ENCODE measurements around the gene RPAP2.

RPAP2 gene

DNA sequence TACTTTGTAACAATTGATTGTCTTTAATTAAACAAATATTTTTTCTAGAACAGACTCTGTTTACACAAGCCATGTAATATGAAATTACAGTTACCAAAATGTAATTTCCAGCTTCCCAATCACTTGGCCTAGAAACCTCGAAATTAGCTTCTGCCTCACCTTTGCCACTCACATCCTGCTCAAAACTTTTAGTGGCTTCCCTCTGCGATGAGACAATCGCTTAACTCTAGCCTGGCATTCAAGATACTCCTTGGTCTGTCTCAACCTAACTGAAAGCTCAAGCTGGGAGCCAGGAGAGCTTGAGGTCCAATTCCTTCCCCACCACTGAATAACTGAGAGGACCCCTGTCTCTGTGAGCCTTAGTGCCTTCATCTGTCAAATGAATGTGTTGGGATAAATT is 145.0 kb downstream of the RPAP2 start:
- H3K27me3 ChIP-seq, result no peaks in the 10 kb centered on the region
- H3K27ac ChIP-seq, result no peak overlapping the region
- TF ChIP-seq, protein P1, sequence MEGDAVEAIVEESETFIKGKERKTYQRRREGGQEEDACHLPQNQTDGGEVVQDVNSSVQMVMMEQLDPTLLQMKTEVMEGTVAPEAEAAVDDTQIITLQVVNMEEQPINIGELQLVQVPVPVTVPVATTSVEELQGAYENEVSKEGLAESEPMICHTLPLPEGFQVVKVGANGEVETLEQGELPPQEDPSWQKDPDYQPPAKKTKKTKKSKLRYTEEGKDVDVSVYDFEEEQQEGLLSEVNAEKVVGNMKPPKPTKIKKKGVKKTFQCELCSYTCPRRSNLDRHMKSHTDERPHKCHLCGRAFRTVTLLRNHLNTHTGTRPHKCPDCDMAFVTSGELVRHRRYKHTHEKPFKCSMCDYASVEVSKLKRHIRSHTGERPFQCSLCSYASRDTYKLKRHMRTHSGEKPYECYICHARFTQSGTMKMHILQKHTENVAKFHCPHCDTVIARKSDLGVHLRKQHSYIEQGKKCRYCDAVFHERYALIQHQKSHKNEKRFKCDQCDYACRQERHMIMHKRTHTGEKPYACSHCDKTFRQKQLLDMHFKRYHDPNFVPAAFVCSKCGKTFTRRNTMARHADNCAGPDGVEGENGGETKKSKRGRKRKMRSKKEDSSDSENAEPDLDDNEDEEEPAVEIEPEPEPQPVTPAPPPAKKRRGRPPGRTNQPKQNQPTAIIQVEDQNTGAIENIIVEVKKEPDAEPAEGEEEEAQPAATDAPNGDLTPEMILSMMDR (IDR thresholded peaks at IDR 0.05), result no peak
- H3K4me1 ChIP-seq (ENCODE audit: control insufficient read depth in 1 of 2, insufficient read depth in 1 of 2, low read depth in 1 of 2, low read length in 1 of 2), result peaks cover 8 to 10% of the 10 kb centered on the region in 2 experiments
- no peak overlapping the region for H3K4me3 ChIP-seq (ENCODE audit: low read depth in 1 of 2, low read length in 1 of 2)
- H3K9me3 ChIP-seq, result no peaks in the 10 kb centered on the region
- no peaks in the 10 kb centered on the region for H3K36me3 ChIP-seq

DNA sequence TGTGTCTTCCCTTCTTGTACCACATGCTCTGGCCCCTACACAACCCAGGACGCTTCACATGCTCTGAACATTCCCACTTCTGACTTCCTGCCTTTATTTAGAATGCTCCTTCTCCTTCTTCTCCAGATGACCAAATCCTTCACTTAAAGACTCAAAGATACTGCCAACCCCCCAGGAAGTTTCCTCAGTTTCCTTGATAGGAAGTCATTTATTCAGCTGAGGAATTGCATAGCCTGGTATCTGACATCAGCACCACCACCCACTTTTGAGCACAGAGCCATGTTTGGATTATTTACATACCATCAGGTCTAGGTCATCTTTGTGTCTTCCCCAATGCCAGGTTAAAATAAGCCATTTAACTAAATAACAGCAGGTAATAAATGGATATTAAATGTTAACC is 145.5 kb downstream of the RPAP2 start:
- Histone ChIP-seq H3K27me3 (no peaks in the 10 kb centered on the region), H3K27ac (no peak overlapping the region), H3K36me3 (no peaks in the 10 kb centered on the region), H3K4me3 (ENCODE audit: low read depth in 1 of 2, low read length in 1 of 2) (no peak overlapping the region), H3K9me3 (no peaks in the 10 kb centered on the region), H3K4me1 (ENCODE audit: control insufficient read depth in 1 of 2, insufficient read depth in 1 of 2, low read depth in 1 of 2, low read length in 1 of 2) (peaks cover 8 to 10% of the 10 kb centered on the region in 2 experiments)
- TF ChIP-seq, protein P1 (IDR thresholded peaks at IDR 0.05), result no peak

DNA sequence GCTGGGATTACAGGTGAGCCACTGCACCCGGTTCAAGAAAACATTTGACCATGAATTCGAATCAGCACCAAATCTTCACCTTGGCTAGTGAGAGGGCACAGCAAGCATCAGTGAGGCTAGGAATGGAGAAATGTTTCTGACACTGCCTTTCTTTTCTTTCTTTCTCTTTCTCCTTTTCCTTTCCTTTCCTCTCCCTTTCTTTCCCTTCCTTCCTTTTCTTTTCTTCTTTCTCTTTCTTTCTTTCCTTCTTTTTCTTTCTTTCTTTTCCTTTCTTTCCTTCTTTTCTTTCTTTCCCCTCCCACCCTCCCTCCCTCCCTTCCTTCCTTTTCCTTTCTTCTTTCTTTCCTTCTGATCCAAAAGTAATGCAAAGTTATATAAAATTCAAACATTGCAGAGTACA is 147.0 kb downstream of the RPAP2 start:
- H3K9me3 ChIP-seq, result no peaks in the 10 kb centered on the region
- no peaks in the 10 kb centered on the region for H3K36me3 ChIP-seq
- TF ChIP-seq, protein P1 (IDR thresholded peaks at IDR 0.05), result no peak
- H3K4me1 ChIP-seq (ENCODE audit: control insufficient read depth in 1 of 2, insufficient read depth in 1 of 2, low read depth in 1 of 2, low read length in 1 of 2), result peaks cover 8 to 10% of the 10 kb centered on the region in 2 experiments
- H3K4me3 ChIP-seq (ENCODE audit: low read depth in 1 of 2, low read length in 1 of 2), result no peak overlapping the region
- no peak overlapping the region for H3K27ac ChIP-seq
- no peaks in the 10 kb centered on the region for H3K27me3 ChIP-seq

DNA sequence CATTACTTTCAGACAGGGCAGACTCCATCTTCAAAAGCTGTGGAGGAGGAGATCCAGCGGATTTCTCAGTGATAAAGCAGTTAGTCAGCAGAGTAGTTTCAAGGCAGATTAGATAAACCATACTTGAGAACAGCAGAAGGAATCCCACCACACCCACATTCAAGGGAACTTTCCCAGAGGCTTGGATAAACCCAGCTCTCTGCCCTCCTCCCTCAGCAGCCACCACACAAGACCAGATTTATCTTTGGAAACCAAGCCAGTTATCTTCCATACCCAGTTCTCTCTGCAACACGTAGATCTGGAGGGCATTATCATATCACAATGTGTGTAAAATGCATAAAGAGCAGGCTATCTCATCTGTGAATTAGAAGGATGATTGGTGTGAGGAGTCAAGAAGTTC is 147.7 kb downstream of the RPAP2 start:
- Histone ChIP-seq H3K27ac (no peak overlapping the region), H3K4me1 (ENCODE audit: control insufficient read depth in 1 of 2, insufficient read depth in 1 of 2, low read depth in 1 of 2, low read length in 1 of 2) (peaks cover 8 to 10% of the 10 kb centered on the region in 2 experiments), H3K9me3 (no peaks in the 10 kb centered on the region), H3K4me3 (ENCODE audit: low read depth in 1 of 2, low read length in 1 of 2) (no peak overlapping the region), H3K27me3 (no peaks in the 10 kb centered on the region), H3K36me3 (no peaks in the 10 kb centered on the region)
- TF ChIP-seq, protein P1 (IDR thresholded peaks at IDR 0.05), result no peak

DNA sequence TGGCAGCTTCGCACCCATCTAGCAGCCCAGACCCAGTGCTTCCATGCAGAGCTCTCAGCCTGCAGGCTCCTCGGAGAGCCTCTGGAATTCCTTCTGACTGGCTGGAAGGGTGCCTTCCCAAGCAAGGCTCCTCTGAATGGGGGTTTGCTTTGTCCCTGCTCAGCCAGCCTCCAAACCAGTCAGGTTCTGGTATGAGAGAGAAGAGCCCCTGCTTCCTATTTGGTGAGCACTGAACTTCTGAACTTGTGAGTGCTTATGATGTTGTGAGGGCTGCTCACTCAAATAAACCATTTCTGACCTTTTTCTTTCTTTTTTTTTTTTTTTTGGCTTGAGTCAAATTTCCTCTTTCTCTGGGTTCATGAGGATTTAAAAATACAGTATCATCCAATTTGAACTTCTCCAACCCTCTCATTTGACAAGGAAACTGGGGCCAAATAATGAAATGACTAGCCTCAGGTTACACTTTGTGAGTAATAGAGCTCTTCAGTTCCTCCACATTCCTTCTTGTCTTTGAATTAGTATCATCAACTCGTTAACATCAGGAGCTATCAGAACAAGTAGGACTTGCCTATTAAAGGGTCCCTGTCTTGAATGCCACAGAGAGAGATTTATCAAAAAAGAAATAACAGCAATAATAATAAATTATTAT is 148.3 kb downstream of the RPAP2 start:
- TF ChIP-seq, protein P1 (IDR thresholded peaks at IDR 0.05), result no peak
- peaks cover 8 to 10% of the 10 kb centered on the region in 2 experiments for H3K4me1 ChIP-seq (ENCODE audit: control insufficient read depth in 1 of 2, insufficient read depth in 1 of 2, low read depth in 1 of 2, low read length in 1 of 2)

More for the DNA sequence above, 148.3 kb downstream of the RPAP2 start:
- no peaks in the 10 kb centered on the region for H3K36me3 ChIP-seq
- no peak overlapping the region for H3K4me3 ChIP-seq (ENCODE audit: low read depth in 1 of 2, low read length in 1 of 2)
- H3K27me3 ChIP-seq, result no peaks in the 10 kb centered on the region
- no peak overlapping the region for H3K27ac ChIP-seq
- no peaks in the 10 kb centered on the region for H3K9me3 ChIP-seq
